Hepatocyte (in vitro differentiated cells): Measurements from ENCODE around the gene CNDP1.

ENCODE experiments used
- CTCF ChIP-seq: fragments of 200-600 bp; sonication (generic); IDR thresholded peaks from 2 replicates; pipeline ENCODE4 v1.5.1; 2016; ENCODE audit warnings: antibody characterized with exemption, mild to moderate bottlenecking; ENCODE audit not compliant: poor library complexity
- EZH2 ChIP-seq: fragments of 200-600 bp; sonication (generic); IDR thresholded peaks from 2 replicates; pipeline ENCODE4 v1.6.1; 2016; ENCODE audit warnings: antibody characterized with exemption, mild to moderate bottlenecking, borderline replicate concordance
- EZH2phosphoT487 ChIP-seq: fragments of 200-600 bp; sonication (generic); IDR thresholded peaks from one replicate; pipeline ENCODE4 v1.6.1; 2018; ENCODE audit warnings: antibody characterized with exemption, mild to moderate bottlenecking, low read depth, moderate library complexity; ENCODE audit not compliant: unreplicated experiment, severe bottlenecking

DNA sequence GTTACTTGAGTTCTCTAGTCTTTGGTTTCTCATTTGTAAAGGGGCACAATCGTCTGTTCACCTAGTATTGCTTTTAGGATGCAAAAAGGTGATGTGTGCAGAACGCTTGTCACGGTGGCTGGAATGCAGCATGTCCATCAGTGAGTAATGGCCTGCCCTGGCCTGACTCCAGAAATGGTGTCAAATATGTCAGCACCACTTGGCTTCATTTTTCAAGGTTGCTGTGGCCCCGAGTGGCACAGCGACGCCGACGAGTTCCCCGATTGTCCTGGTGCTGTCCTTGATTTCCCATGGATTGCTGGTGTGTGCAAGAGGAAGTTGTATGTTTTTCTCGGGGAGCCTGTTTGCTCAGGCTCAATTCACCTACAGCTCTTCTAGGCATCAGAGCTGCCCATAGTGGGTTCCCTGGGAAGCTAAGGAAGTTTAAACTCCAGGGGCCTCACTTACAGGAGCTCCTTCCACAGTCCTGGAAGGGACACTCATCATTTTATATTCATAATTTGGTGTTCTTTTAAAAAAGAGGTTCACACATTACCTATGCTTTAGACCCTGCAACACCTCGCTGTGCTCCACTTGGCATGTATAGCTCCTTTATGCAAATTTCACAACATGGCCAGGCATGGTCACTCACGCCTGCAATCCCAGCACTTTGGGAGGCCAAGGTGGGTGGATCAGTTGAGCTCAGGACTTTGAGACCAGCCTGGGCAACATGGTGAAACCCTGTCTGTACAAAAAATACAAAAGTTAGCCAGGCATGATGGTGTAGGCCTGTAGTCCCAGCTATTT is 37.8 kb downstream of the CNDP1 start:
- TF ChIP-seq CTCF = no peak
- no peak for TF ChIP-seq EZH2phosphoT487
- no peak for TF ChIP-seq EZH2
